GM23338 (cell line): Measurements from ENCODE around the gene SND1.

ENCODE experiments used
- CREB1 ChIP-seq: fragments of 250-450 bp; sonication (Bioruptor Pico); IDR thresholded peaks from 2 replicates; pipeline ENCODE4 v1.5.0; 2020; ENCODE audit warnings: low read depth, mild to moderate bottlenecking, moderate library complexity
- EZH2 ChIP-seq: fragments of 200-600 bp; sonication (generic); IDR thresholded peaks from one replicate; pipeline ENCODE4 v1.8.0; 2017; ENCODE audit warnings: antibody characterized with exemption, mild to moderate bottlenecking, low read depth; ENCODE audit not compliant: unreplicated experiment
- POLR2AphosphoS5 ChIP-seq: IDR thresholded peaks from 2 replicates; pipeline ENCODE4 v1.6.1; 2016; ENCODE audit warnings: antibody characterized with exemption, low read depth
- REST ChIP-seq: IDR thresholded peaks from one replicate; pipeline ENCODE4 v1.6.1; 2018; ENCODE audit warnings: antibody characterized with exemption; ENCODE audit not compliant: unreplicated experiment
- ZNF114 ChIP-seq: fragments of 250-450 bp; sonication (Bioruptor Pico); IDR thresholded peaks from 2 replicates; pipeline ENCODE4 v1.5.0; 2020; ENCODE audit warnings: mild to moderate bottlenecking, moderate library complexity
- TF ChIP-seq, protein P1 (sequence below), 2 experiments: fragments of 200-600 bp in 1 of 2; sonication (generic) in 1 of 2; conservative IDR thresholded peaks; 2 replicates each; pipeline versions ENCODE4 v1.5.1 to v1.6.1; 2016 to 2017; ENCODE audit warnings: antibody characterized with exemption in 2 of 2, low read depth in 2 of 2, mild to moderate bottlenecking in 2 of 2, moderate library complexity in 1 of 2

GRCh38 chr7:127710635-127711034 lies 58.6 kb downstream of the SND1 start:
- TF ChIP-seq CREB1, result no peak
- no peak for TF ChIP-seq EZH2
- TF ChIP-seq, protein P1, sequence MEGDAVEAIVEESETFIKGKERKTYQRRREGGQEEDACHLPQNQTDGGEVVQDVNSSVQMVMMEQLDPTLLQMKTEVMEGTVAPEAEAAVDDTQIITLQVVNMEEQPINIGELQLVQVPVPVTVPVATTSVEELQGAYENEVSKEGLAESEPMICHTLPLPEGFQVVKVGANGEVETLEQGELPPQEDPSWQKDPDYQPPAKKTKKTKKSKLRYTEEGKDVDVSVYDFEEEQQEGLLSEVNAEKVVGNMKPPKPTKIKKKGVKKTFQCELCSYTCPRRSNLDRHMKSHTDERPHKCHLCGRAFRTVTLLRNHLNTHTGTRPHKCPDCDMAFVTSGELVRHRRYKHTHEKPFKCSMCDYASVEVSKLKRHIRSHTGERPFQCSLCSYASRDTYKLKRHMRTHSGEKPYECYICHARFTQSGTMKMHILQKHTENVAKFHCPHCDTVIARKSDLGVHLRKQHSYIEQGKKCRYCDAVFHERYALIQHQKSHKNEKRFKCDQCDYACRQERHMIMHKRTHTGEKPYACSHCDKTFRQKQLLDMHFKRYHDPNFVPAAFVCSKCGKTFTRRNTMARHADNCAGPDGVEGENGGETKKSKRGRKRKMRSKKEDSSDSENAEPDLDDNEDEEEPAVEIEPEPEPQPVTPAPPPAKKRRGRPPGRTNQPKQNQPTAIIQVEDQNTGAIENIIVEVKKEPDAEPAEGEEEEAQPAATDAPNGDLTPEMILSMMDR (conservative IDR thresholded peaks at IDR 0.05; ENCODE audit: low read depth in 2 of 2), result 0 out of 4 replicates have a peak, but pooled peaks of 1 of the 2 experiments have one; percentile 28
- TF ChIP-seq ZNF114, result no peak
- no peak for TF ChIP-seq POLR2AphosphoS5
- TF ChIP-seq REST, result no peak
